HepG2 (cell line): ENCODE results near the gene TARBP2. TPM values are rescaled to one million over a fixed set of nuclear protein-coding genes. Genes with fewer than 3 reads are reported as not detected.

Source experiments
- ATAC-seq: fragments of 200-7000 bp; cut with Tn5 transposase; 3 replicates; pipeline ENCODE4 v1.9.1; 2020; ENCODE audit warnings: mild to moderate bottlenecking, moderate library complexity
- BruUV-seq: library from RNA; stranded (reverse); fragments of 400-500 nt; replicated peaks from 2 replicates; lab custom pipeline; 2021; lab: Mats Ljungman, UMichigan
- CTCF ChIA-PET: fragments of 300-600 bp; formaldehyde crosslinking; extraction: SDS; loops from one replicate; lab custom pipeline; 2021; ENCODE audit warnings: low total read pairs, inconsistent platforms, low intra/inter-chr PET ratio; lab: Yijun Ruan, JAX
- POLR2A ChIA-PET: fragments of 350-600 bp; sonication (Branson Sonifier 250); formaldehyde crosslinking; loops from one replicate; lab custom pipeline; 2020; ENCODE audit warnings: antibody characterized with exemption, inconsistent platforms; lab: Yijun Ruan, JAX
- DNase-seq: peaks from one replicate; pipeline ENCODE4 v3.0.0-alpha.2; 2015; ENCODE audit warnings: low spot score
- FAIRE-seq: peaks from 3 replicates; lab custom pipeline; 2011; peaks lifted over from hg19 to GRCh38; lab: Jason Lieb, UNC
- H2AFZ ChIP-seq: one replicate; pipeline ENCODE4 v1.6.1; 2011; ENCODE audit warnings: low read length, inconsistent platforms
- H3K27ac ChIP-seq: fragments of 300-600 bp; 3 replicates; pipeline ENCODE4 v1.8.0; 2011; ENCODE audit warnings: mixed run types, mild to moderate bottlenecking, mixed read lengths, low read length, inconsistent platforms; ENCODE audit not compliant: insufficient read depth; ENCODE audit errors: extremely low read length
- H3K27me3 ChIP-seq, 2 experiments: fragments of 200-600 bp in 1 of 2; 2 replicates in 1 of 2; 3 replicates in 1 of 2; pipeline versions ENCODE4 v1.6.0 to v1.8.0; 2011; ENCODE audit warnings: low read length in 2 of 2, mild to moderate bottlenecking in 2 of 2, moderate library complexity in 2 of 2, inconsistent platforms in 1 of 2; ENCODE audit not compliant: insufficient read depth in 2 of 2, control insufficient read depth in 1 of 2
- H3K36me3 ChIP-seq, 2 experiments: fragments of 200-600 bp in 1 of 2; replicated peaks in 1 of 2; 2 replicates in 1 of 2; 3 replicates in 1 of 2; pipeline versions ENCODE4 v1.5.1 to v1.8.0; 2011; ENCODE audit warnings: low read length in 2 of 2, inconsistent platforms in 1 of 2; ENCODE audit not compliant: insufficient read depth in 2 of 2, control insufficient read depth in 1 of 2
- H3K4me1 ChIP-seq: 2 replicates; pipeline ENCODE4 v1.5.1; 2012; ENCODE audit warnings: low read length, inconsistent platforms; ENCODE audit not compliant: insufficient read depth
- H3K4me2 ChIP-seq: 2 replicates; pipeline ENCODE4 v1.6.0; 2011; ENCODE audit warnings: low read depth, low read length, inconsistent platforms
- H3K4me3 ChIP-seq, 3 experiments: fragments of 200-600 bp in 1 of 3; sonication (generic), shearing (Covaris generic) in 1 of 3; replicated peaks in 1 of 3; 2 replicates each; pipeline ENCODE4 v1.5.1; 2011 to 2016; ENCODE audit warnings: low read length in 3 of 3, inconsistent platforms in 2 of 3, low read depth in 2 of 3, mild to moderate bottlenecking in 2 of 3, control low read depth in 1 of 3, mixed read lengths in 1 of 3; ENCODE audit not compliant: insufficient read depth in 1 of 3
- H3K79me2 ChIP-seq: one replicate; pipeline ENCODE4 v1.6.1; 2011; ENCODE audit warnings: low read length, inconsistent platforms; ENCODE audit not compliant: insufficient read depth
- H3K9ac ChIP-seq: 2 replicates; pipeline ENCODE4 v1.6.0; 2011; ENCODE audit warnings: mild to moderate bottlenecking, low read depth, low read length, inconsistent platforms; ENCODE audit not compliant: insufficient read depth
- H3K9me3 ChIP-seq: 2 replicates; pipeline ENCODE4 v1.5.1; 2012; ENCODE audit warnings: mild to moderate bottlenecking, low read length
- H4K20me1 ChIP-seq: 2 replicates; pipeline ENCODE4 v1.6.0; 2011; ENCODE audit warnings: inconsistent platforms, mild to moderate bottlenecking, low read length, moderate library complexity; ENCODE audit not compliant: insufficient read depth
- AHDC1 ChIP-seq: sonication (generic); formaldehyde crosslinking; IDR thresholded peaks from 2 replicates; pipeline ENCODE4 v1.5.1; 2020; ENCODE audit warnings: mild to moderate bottlenecking, missing genetic modification reagents, borderline replicate concordance
- BRF2 ChIP-seq: sonication (generic); formaldehyde crosslinking; IDR thresholded peaks from 2 replicates; pipeline ENCODE4 v1.8.1; 2022; ENCODE audit warnings: mild to moderate bottlenecking, missing genetic modification reagents
- KIAA2018 ChIP-seq: sonication (generic); formaldehyde crosslinking; IDR thresholded peaks from 2 replicates; pipeline ENCODE4 v1.5.0; 2020; ENCODE audit warnings: mild to moderate bottlenecking, missing genetic modification reagents, borderline replicate concordance
- NPAS2 ChIP-seq: sonication (generic); formaldehyde crosslinking; IDR thresholded peaks from 2 replicates; pipeline ENCODE4 v1.8.0; 2022; ENCODE audit warnings: mild to moderate bottlenecking, missing genetic modification reagents, borderline replicate concordance
- SNRNP70 ChIP-seq: fragments of 200-400 bp; formaldehyde crosslinking; IDR thresholded peaks from 2 replicates; pipeline ENCODE4 v1.6.1; 2017; ENCODE audit warnings: mild to moderate bottlenecking, low read depth, low read length, moderate library complexity
- ZBTB25 ChIP-seq: IDR thresholded peaks from 2 replicates; pipeline ENCODE4 v1.6.1; 2018; ENCODE audit warnings: missing genetic modification reagents
- ZNF850 ChIP-seq: sonication (generic); formaldehyde crosslinking; conservative IDR thresholded peaks from 2 replicates; pipeline ENCODE4 v1.9.0; 2021; ENCODE audit warnings: mild to moderate bottlenecking, missing genetic modification reagents
- WGBS: methylation state at CpG from one replicate; pipeline ENCODE4 v1.1.6; 2017; ENCODE audit warnings: low lambda C conversion rate; 5-methylcytosine and 5-hydroxymethylcytosine counted together
- in situ Hi-C: cut with HindIII; loops from 2 replicates; pipeline ENCODE4 v1.10.0; 2017; ENCODE audit warnings: low pct_unique_long_range_greater_than_20kb; ENCODE audit not compliant: extremely low pct_ligation_motif_present
- intact Hi-C: fragments of 100-400 bp; cut with micrococcal nuclease; formaldehyde crosslinking; loops from one replicate; pipeline ENCODE4 v1.10.0; 2022; ENCODE audit not compliant: unreplicated experiment
- polyA plus RNA-seq, 8 experiments: library from polyadenylated mRNA; depleted of rRNA in 3 of 8; stranded (reverse) in 7 of 8; unstranded in 1 of 8; fragments of >200 nt; fragmentation: Illumina TruSeq in 4 of 8; extraction: Trizol in 4 of 8; gene quantifications; 2 replicates each; pipeline versions ENCODE4 v1.2.1 to v1.2.3, GENCODE V29; 2011 to 2016; ENCODE audit warnings: low read depth in 4 of 8, missing spikeins in 1 of 8, mixed read lengths in 1 of 8; ENCODE audit not compliant: insufficient read depth in 1 of 8
- total RNA-seq, 5 experiments: library from RNA; depleted of rRNA; stranded (reverse); fragments of >200 nt; fragmentation: Illumina TruSeq; extraction: Trizol; gene quantifications; 2 replicates each; pipeline ENCODE4 v1.2.3, GENCODE V29; 2016; ENCODE audit warnings: low read depth in 1 of 5

TARBP2 gene
- total and polyA plus RNA-seq, 2 of the 13 experiments (the other 11 are each of a cell fraction or from before 2014, with no cell fraction given), result 47.0 to 55.5 TPM

GRCh38 chr12:53461591-53461990, 39.5 kb upstream of the TARBP2 start:
- H4K20me1 ChIP-seq, result peaks cover 78% of the 10 kb centered on the region
- POLR2A ChIA-PET, result interaction anchor here (1.2 to 1.8 kb wide), 2 partner anchors 8 to 39 kb away, joined by 4 to 8 read pairs; partner anchors contain the start of genes MAP3K12 and TARBP2
- no peak overlapping the region for H3K4me3 ChIP-seq
- CTCF ChIA-PET, result no interaction called here
- in situ Hi-C loops (no loop called here), intact Hi-C loops (no loop called here)
- BruUV-seq, result no TSS peak
- peaks cover 71% of the 10 kb centered on the region for H3K79me2 ChIP-seq
- FAIRE-seq (no peak), DNase-seq (no peak), ATAC-seq (no peak)
- no peak overlapping the region for H3K27ac ChIP-seq
- no peak overlapping the region for H3K4me2 ChIP-seq
- no peak overlapping the region for H2AFZ ChIP-seq
- H3K36me3 ChIP-seq, result peaks cover 35 to 98% of the 10 kb centered on the region in 2 experiments
- no peak overlapping the region for H3K9ac ChIP-seq
- H3K27me3 ChIP-seq, result no peaks in the 10 kb centered on the region
- WGBS, result 94% methylated on average over 8 of the region's 8 CpGs
- H3K4me1 ChIP-seq, result peaks cover 57% of the 10 kb centered on the region
- no peaks in the 10 kb centered on the region for H3K9me3 ChIP-seq
- TF ChIP-seq AHDC1 (CRISPR knock-in tag) (no peak), NPAS2 (no peak), BRF2 (CRISPR knock-in tag) (no peak), ZNF850 (no peak), SNRNP70 (no peak), KIAA2018 (CRISPR knock-in tag) (no peak), ZBTB25 (CRISPR knock-in tag) (no peak)
